HEK293 (cell line): ENCODE measurements around the gene VSTM2B.

Experiments
- CTCF ChIA-PET: fragments of 350-600 bp; formaldehyde crosslinking; extraction: SDS; loops from one replicate; lab custom pipeline; 2021; ENCODE audit warnings: antibody characterized with exemption; lab: Yijun Ruan, JAX
- POLR2A ChIA-PET: fragments of 300-600 bp; formaldehyde crosslinking; extraction: SDS; loops from one replicate; lab custom pipeline; 2020; ENCODE audit warnings: antibody characterized with exemption, inconsistent platforms; lab: Yijun Ruan, JAX
- H3K27ac ChIP-seq: fragments of 200-500 bp; sonication (Bioruptor generic); 2 replicates; pipeline ENCODE4 v1.5.1; 2014; ENCODE audit warnings: low read depth, low read length, control low read depth, inconsistent platforms; ENCODE audit errors: extremely low read depth
- H3K36me3 ChIP-seq, 2 experiments: fragments of 200-500 bp in 1 of 2; sonication (Bioruptor generic) in 1 of 2; 1 replicate in 1 of 2; 2 replicates in 1 of 2; pipeline ENCODE4 v1.5.1; 2014 to 2017; ENCODE audit warnings: inconsistent platforms in 2 of 2, low read length in 2 of 2; ENCODE audit not compliant: control insufficient read depth in 2 of 2, insufficient read depth in 1 of 2
- H3K4me1 ChIP-seq: fragments of 200-500 bp; sonication (Bioruptor generic); 2 replicates; pipeline ENCODE4 v1.5.1; 2014; ENCODE audit warnings: mild to moderate bottlenecking, low read length, inconsistent platforms; ENCODE audit not compliant: control insufficient read depth, insufficient read depth
- H3K4me3 ChIP-seq: 2 replicates; pipeline ENCODE4 v1.5.1; 2011; ENCODE audit warnings: low read depth, mild to moderate bottlenecking, control low read depth, low read length, moderate library complexity
- H3K9me3 ChIP-seq: fragments of 200-500 bp; sonication (Bioruptor generic); 2 replicates; pipeline ENCODE4 v1.5.1; 2014; ENCODE audit warnings: low read depth, low read length, inconsistent platforms; ENCODE audit not compliant: control insufficient read depth, insufficient read depth
- GLIS1 ChIP-seq: fragments of 450-650 bp; formaldehyde crosslinking; IDR thresholded peaks from 2 replicates; pipeline ENCODE4 v1.5.1; 2016; ENCODE audit warnings: missing biosample characterization, missing genetic modification characterization
- SP2 ChIP-seq: fragments of 450-650 bp; formaldehyde crosslinking; IDR thresholded peaks from 2 replicates; pipeline ENCODE4 v1.5.1; 2016; ENCODE audit warnings: missing biosample characterization, missing genetic modification characterization
- ZEB2 ChIP-seq: fragments of 450-650 bp; formaldehyde crosslinking; IDR thresholded peaks from 2 replicates; pipeline ENCODE4 v1.5.1; 2016; ENCODE audit warnings: missing biosample characterization, missing genetic modification characterization
- ZFP37 ChIP-seq: fragments of 450-650 bp; formaldehyde crosslinking; IDR thresholded peaks from 2 replicates; pipeline ENCODE4 v1.5.1; 2016; ENCODE audit warnings: missing biosample characterization, missing genetic modification characterization
- ZIC2 ChIP-seq: fragments of 450-650 bp; formaldehyde crosslinking; IDR thresholded peaks from 2 replicates; pipeline ENCODE4 v1.5.1; 2016; ENCODE audit warnings: missing biosample characterization, missing genetic modification characterization
- ZNF146 ChIP-seq: fragments of 450-650 bp; formaldehyde crosslinking; IDR thresholded peaks from 2 replicates; pipeline ENCODE4 v1.5.1; 2016; ENCODE audit warnings: missing biosample characterization, missing genetic modification characterization
- ZNF174 ChIP-seq: fragments of 450-650 bp; formaldehyde crosslinking; IDR thresholded peaks from 2 replicates; pipeline ENCODE4 v1.5.0; 2017; ENCODE audit warnings: missing biosample characterization, mild to moderate bottlenecking, missing genetic modification characterization
- ZNF302 ChIP-seq: fragments of 450-650 bp; formaldehyde crosslinking; IDR thresholded peaks from 2 replicates; pipeline ENCODE4 v1.5.1; 2016; ENCODE audit warnings: missing biosample characterization, missing genetic modification characterization, low read depth
- ZNF473 ChIP-seq: fragments of 450-650 bp; formaldehyde crosslinking; IDR thresholded peaks from 2 replicates; pipeline ENCODE4 v1.5.1; 2017; ENCODE audit warnings: missing biosample characterization, missing genetic modification characterization
- ZNF555 ChIP-seq: fragments of 450-650 bp; formaldehyde crosslinking; conservative IDR thresholded peaks from 2 replicates; pipeline ENCODE4 v1.5.1; 2017; ENCODE audit warnings: missing biosample characterization, mild to moderate bottlenecking, missing genetic modification characterization, inconsistent platforms
- ZNF843 ChIP-seq: fragments of 450-650 bp; formaldehyde crosslinking; IDR thresholded peaks from 2 replicates; pipeline ENCODE4 v1.5.1; 2016; ENCODE audit warnings: missing biosample characterization, missing genetic modification characterization
- TF ChIP-seq, protein P1 (sequence below): fragments of 450-650 bp; formaldehyde crosslinking; IDR thresholded peaks from 2 replicates; pipeline ENCODE4 v1.5.1; 2017; ENCODE audit warnings: missing biosample characterization, missing genetic modification characterization
- TF ChIP-seq, protein P2 (sequence below): fragments of 450-650 bp; formaldehyde crosslinking; IDR thresholded peaks from 2 replicates; pipeline ENCODE4 v1.5.1; 2016; ENCODE audit warnings: missing biosample characterization, missing genetic modification characterization
- TF ChIP-seq, protein P3 (sequence below): fragments of 450-650 bp; formaldehyde crosslinking; IDR thresholded peaks from 2 replicates; pipeline ENCODE4 v1.5.1; 2016; ENCODE audit warnings: missing biosample characterization, missing genetic modification characterization
- TF ChIP-seq, protein P4 (sequence below): fragments of 450-650 bp; formaldehyde crosslinking; IDR thresholded peaks from 2 replicates; pipeline ENCODE4; 2016; ENCODE audit warnings: missing biosample characterization, missing genetic modification characterization
- TF ChIP-seq, protein P5 (sequence below): fragments of 450-650 bp; formaldehyde crosslinking; IDR thresholded peaks from 2 replicates; pipeline ENCODE4 v1.5.1; 2016; ENCODE audit warnings: missing biosample characterization, missing genetic modification characterization
- TF ChIP-seq, protein P6 (sequence below): fragments of 450-650 bp; formaldehyde crosslinking; IDR thresholded peaks from 2 replicates; pipeline ENCODE4 v1.5.0; 2017; ENCODE audit warnings: missing biosample characterization, missing genetic modification characterization, borderline replicate concordance
- TF ChIP-seq, protein P7 (sequence below): fragments of 450-650 bp; IDR thresholded peaks from 2 replicates; pipeline ENCODE4 v1.5.1; 2018; ENCODE audit warnings: missing biosample characterization, missing genetic modification characterization

Gene VSTM2B

DNA sequence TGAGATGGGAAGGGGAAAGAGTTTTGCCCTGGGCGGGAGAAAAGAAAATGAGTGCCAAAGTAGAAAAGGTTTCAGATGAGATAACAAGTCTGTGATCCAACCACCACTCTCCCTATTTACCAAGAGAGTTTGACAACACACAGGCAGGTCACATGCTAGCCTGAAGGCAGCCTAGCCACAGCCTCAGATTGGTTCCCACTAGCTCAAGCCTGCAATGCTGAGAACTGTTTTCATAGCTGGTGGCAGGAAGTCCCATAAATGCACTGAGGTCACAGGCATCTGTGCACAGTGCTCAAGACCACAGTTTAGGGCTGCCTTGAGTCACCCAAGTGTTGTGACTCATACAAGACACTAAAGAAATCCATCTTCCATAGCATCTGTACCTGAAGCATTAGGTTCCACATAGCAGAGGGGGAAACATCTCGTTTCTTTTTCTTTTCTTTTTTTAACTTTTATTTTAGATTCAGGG lies 61.8 kb downstream of the VSTM2B start (continued):
- TF ChIP-seq, protein P1, sequence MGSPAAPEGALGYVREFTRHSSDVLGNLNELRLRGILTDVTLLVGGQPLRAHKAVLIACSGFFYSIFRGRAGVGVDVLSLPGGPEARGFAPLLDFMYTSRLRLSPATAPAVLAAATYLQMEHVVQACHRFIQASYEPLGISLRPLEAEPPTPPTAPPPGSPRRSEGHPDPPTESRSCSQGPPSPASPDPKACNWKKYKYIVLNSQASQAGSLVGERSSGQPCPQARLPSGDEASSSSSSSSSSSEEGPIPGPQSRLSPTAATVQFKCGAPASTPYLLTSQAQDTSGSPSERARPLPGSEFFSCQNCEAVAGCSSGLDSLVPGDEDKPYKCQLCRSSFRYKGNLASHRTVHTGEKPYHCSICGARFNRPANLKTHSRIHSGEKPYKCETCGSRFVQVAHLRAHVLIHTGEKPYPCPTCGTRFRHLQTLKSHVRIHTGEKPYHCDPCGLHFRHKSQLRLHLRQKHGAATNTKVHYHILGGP: no peak
- peak; percentile 74; the same call in 1 of the 2 replicates for TF ChIP-seq ZEB2 (tag by site-specific recombination)
- 0 out of 2 replicates have a peak, but pooled peaks have one; percentile 31 for TF ChIP-seq ZNF843

DNA sequence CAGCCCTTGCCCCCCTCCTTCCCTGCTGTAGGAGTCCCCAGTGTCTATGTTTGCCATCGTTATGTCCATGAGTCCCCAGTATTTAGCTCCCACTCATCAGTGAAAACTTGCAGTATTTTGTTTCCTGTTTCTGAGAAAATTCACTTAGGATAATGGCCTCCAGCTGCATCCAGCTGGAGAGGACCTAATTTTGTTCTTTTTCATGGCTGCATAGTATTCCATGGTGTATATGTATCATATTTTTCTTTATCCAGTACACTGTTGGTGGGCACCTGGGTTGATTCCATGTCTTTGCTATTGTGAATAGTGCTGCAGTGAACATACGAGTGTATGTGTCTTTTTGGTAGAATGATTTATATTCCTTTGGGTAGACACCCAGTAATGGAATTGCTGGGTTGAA lies 62.3 kb downstream of the VSTM2B start:
- no peak overlapping the region for H3K4me3 ChIP-seq
- CTCF ChIA-PET: interaction anchor here (0.8 to 1.1 kb wide), 4 partner anchors 9 to 1792 kb away, joined by 3 to 4 read pairs (median 4); no protein-coding TSS in a partner anchor
- no peak overlapping the region for H3K27ac ChIP-seq
- POLR2A ChIA-PET: interaction anchor here (1.0 to 2.3 kb wide), 2 partner anchors 18 to 60 kb away, joined by 3 to 9 read pairs; partner anchors contain the start of gene POP4
- peaks cover 2% of the 10 kb centered on the region for H3K9me3 ChIP-seq
- peaks cover 15% of the 10 kb centered on the region for H3K4me1 ChIP-seq
- TF ChIP-seq ZNF146 (tag by site-specific recombination) (peak; percentile 99), ZNF174 (tag by site-specific recombination) (0 out of 2 replicates have a peak, but pooled peaks have one; percentile 13)
- TF ChIP-seq, protein P2, sequence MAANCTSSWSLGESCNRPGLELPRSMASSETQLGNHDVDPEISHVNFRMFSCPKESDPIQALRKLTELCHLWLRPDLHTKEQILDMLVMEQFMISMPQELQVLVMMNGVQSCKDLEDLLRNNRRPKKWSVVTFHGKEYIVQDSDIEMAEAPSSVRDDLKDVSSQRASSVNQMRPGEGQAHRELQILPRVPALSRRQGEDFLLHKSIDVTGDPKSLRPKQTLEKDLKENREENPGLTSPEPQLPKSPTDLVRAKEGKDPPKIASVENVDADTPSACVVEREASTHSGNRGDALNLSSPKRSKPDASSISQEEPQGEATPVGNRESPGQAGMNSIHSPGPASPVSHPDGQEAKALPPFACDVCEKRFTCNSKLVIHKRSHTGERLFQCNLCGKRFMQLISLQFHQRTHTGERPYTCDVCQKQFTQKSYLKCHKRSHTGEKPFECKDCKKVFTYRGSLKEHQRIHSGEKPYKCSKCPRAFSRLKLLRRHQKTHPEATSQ: 0 out of 2 replicates have a peak, but pooled peaks have one; percentile 10
- TF ChIP-seq, protein P3, sequence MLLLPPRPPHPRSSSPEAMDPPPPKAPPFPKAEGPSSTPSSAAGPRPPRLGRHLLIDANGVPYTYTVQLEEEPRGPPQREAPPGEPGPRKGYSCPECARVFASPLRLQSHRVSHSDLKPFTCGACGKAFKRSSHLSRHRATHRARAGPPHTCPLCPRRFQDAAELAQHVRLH (tag by site-specific recombination): peak; percentile 86; the same call in 1 of the 2 replicates
- TF ChIP-seq, protein P4, sequence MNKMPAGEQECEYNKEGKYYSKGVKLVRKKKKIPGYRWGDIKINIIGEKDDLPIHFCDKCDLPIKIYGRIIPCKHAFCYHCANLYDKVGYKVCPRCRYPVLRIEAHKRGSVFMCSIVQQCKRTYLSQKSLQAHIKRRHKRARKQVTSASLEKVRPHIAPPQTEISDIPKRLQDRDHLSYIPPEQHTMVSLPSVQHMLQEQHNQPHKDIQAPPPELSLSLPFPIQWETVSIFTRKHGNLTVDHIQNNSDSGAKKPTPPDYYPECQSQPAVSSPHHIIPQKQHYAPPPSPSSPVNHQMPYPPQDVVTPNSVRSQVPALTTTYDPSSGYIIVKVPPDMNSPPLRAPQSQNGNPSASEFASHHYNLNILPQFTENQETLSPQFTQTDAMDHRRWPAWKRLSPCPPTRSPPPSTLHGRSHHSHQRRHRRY (tag by site-specific recombination): no peak
- TF ChIP-seq, all 188 proteins: peak for 4
- no peaks in the 10 kb centered on the region for H3K36me3 ChIP-seq

DNA sequence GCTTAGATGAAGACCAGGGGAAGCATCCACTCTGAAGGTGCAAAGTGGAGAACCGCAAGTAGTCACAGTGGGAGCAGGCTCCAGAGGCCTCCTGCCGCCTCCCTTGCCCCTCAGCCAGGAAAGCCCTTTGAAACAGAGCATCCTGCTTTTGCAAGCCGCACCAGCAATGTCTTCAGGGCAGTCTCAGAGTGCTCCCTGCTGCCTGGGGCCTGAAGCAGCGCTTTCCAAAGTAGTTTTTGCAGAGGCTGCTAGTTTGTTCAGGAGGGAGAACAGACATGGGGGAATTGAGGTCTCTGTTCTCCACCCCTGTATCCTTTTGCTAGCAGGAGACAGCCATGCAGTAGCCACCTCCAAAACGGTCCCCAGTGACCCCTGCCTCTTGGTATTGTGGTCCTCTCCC lies 64.5 kb downstream of the VSTM2B start:
- ChIA-PET POLR2A (interaction anchor here (2.3 kb wide), 1 partner anchor 16 kb away, joined by 9 read pairs; the partner anchor contains the start of gene POP4), CTCF (interaction anchor here (1.1 to 4.3 kb wide), 3 partner anchors 20 to 365 kb away, joined by 3 to 16 read pairs (median 3); no protein-coding TSS in a partner anchor)
- H3K9me3 ChIP-seq: no peaks in the 10 kb centered on the region; the same call in 1 of the 2 replicates
- TF ChIP-seq, protein P5, sequence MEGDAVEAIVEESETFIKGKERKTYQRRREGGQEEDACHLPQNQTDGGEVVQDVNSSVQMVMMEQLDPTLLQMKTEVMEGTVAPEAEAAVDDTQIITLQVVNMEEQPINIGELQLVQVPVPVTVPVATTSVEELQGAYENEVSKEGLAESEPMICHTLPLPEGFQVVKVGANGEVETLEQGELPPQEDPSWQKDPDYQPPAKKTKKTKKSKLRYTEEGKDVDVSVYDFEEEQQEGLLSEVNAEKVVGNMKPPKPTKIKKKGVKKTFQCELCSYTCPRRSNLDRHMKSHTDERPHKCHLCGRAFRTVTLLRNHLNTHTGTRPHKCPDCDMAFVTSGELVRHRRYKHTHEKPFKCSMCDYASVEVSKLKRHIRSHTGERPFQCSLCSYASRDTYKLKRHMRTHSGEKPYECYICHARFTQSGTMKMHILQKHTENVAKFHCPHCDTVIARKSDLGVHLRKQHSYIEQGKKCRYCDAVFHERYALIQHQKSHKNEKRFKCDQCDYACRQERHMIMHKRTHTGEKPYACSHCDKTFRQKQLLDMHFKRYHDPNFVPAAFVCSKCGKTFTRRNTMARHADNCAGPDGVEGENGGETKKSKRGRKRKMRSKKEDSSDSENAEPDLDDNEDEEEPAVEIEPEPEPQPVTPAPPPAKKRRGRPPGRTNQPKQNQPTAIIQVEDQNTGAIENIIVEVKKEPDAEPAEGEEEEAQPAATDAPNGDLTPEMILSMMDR: peak; percentile 61
- TF ChIP-seq ZIC2 (peak; percentile 34; the same call in 1 of the 2 replicates), SP2 (tag by site-specific recombination) (no peak)
- H3K27ac ChIP-seq: no peak overlapping the region; the same call in 1 of the 2 replicates
- H3K36me3 ChIP-seq: no peaks in the 10 kb centered on the region
- H3K4me3 ChIP-seq: no peak overlapping the region
- peaks cover 8% of the 10 kb centered on the region for H3K4me1 ChIP-seq

DNA sequence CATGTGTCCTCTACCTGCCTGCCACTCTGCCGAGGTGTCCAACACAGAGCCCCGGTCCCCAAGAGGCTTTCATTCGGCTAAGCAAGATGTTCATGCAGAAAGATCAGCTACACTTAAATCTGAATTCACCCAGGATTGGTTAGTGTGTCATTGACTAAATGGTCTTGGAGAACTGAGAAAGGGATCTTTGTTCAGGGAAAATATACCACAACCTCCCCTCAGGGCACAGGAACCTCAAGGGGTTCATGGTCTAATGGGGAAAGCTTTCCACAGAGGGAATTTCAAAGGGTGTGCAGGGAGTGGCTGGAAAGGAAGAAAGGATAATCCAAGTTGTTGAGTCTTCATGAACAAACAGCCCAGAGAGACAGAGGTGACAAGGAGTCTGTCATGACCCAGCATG lies 65.9 kb downstream of the VSTM2B start:
- H3K9me3 ChIP-seq: no peaks in the 10 kb centered on the region
- CTCF ChIA-PET: interaction anchor here (0.5 to 4.3 kb wide), 6 partner anchors 12 to 764 kb away, joined by 3 to 16 read pairs (median 4); no protein-coding TSS in a partner anchor
- H3K4me1 ChIP-seq: peaks cover 22% of the 10 kb centered on the region
- H3K36me3 ChIP-seq: no peaks in the 10 kb centered on the region
- POLR2A ChIA-PET: no interaction called here
- no peak overlapping the region for H3K27ac ChIP-seq
- H3K4me3 ChIP-seq: no peak overlapping the region
- no peak for TF ChIP-seq GLIS1 (tag by site-specific recombination)
- TF ChIP-seq ZFP37 (tag by site-specific recombination): no peak
- TF ChIP-seq ZNF555 (tag by site-specific recombination): no peak
- TF ChIP-seq ZNF302 (tag by site-specific recombination): no peak
- TF ChIP-seq, protein P6, sequence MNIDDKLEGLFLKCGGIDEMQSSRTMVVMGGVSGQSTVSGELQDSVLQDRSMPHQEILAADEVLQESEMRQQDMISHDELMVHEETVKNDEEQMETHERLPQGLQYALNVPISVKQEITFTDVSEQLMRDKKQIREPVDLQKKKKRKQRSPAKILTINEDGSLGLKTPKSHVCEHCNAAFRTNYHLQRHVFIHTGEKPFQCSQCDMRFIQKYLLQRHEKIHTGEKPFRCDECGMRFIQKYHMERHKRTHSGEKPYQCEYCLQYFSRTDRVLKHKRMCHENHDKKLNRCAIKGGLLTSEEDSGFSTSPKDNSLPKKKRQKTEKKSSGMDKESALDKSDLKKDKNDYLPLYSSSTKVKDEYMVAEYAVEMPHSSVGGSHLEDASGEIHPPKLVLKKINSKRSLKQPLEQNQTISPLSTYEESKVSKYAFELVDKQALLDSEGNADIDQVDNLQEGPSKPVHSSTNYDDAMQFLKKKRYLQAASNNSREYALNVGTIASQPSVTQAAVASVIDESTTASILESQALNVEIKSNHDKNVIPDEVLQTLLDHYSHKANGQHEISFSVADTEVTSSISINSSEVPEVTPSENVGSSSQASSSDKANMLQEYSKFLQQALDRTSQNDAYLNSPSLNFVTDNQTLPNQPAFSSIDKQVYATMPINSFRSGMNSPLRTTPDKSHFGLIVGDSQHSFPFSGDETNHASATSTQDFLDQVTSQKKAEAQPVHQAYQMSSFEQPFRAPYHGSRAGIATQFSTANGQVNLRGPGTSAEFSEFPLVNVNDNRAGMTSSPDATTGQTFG: no peak
- TF ChIP-seq ZNF473 (tag by site-specific recombination): no peak
- TF ChIP-seq, protein P7, sequence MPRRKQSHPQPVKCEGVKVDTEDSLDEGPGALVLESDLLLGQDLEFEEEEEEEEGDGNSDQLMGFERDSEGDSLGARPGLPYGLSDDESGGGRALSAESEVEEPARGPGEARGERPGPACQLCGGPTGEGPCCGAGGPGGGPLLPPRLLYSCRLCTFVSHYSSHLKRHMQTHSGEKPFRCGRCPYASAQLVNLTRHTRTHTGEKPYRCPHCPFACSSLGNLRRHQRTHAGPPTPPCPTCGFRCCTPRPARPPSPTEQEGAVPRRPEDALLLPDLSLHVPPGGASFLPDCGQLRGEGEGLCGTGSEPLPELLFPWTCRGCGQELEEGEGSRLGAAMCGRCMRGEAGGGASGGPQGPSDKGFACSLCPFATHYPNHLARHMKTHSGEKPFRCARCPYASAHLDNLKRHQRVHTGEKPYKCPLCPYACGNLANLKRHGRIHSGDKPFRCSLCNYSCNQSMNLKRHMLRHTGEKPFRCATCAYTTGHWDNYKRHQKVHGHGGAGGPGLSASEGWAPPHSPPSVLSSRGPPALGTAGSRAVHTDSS (tag by site-specific recombination): no peak
